K562 (cell line): ENCODE measurements around the gene PGGHG. TPM values are rescaled to one million over a fixed set of nuclear protein-coding genes. Genes with fewer than 3 reads are reported as not detected.

Experiments
- CBFA2T3 ChIP-seq: fragments of 450-650 bp; IDR thresholded peaks from 2 replicates; pipeline ENCODE4 v1.6.1; 2017
- CBFB ChIP-seq: sonication (generic); formaldehyde crosslinking; IDR thresholded peaks from 2 replicates; pipeline ENCODE4 v1.4.0; 2020; ENCODE audit warnings: mild to moderate bottlenecking, missing genetic modification reagents
- KLF6 ChIP-seq: fragments of 250-450 bp; sonication (Bioruptor Pico); IDR thresholded peaks from 2 replicates; pipeline ENCODE4 v1.4.0; 2020; ENCODE audit warnings: mild to moderate bottlenecking, moderate library complexity, borderline replicate concordance
- MIER1 ChIP-seq: fragments of 450-650 bp; IDR thresholded peaks from 2 replicates; pipeline ENCODE4 v1.6.1; 2016; ENCODE audit warnings: antibody characterized with exemption, mild to moderate bottlenecking, low read depth
- NCOA1 ChIP-seq: fragments of 450-650 bp; IDR thresholded peaks from 2 replicates; pipeline ENCODE4 v1.6.1; 2016; ENCODE audit warnings: low read depth
- PCBP2 ChIP-seq: fragments of 200-400 bp; formaldehyde crosslinking; IDR thresholded peaks from 2 replicates; pipeline ENCODE4 v1.6.1; 2018; ENCODE audit warnings: low read length, low read depth, mild to moderate bottlenecking, moderate library complexity; ENCODE audit not compliant: poor library complexity, severe bottlenecking
- PHF8 ChIP-seq: fragments of 200-600 bp; sonication (generic); IDR thresholded peaks from 2 replicates; pipeline ENCODE4 v1.6.1; 2012; ENCODE audit warnings: mixed run types, mild to moderate bottlenecking, inconsistent platforms, low read length, moderate library complexity, borderline replicate concordance
- PYGO2 ChIP-seq: fragments of 450-650 bp; IDR thresholded peaks from 2 replicates; pipeline ENCODE4 v1.6.1; 2016; ENCODE audit warnings: mild to moderate bottlenecking, missing genetic modification characterization, moderate library complexity, missing compliant biosample characterization
- RFX5 ChIP-seq: IDR thresholded peaks from 2 replicates; pipeline ENCODE4 v1.6.1; 2011; ENCODE audit warnings: low read depth, mild to moderate bottlenecking, improper control_type of control experiment, low read length
- SMAD3 ChIP-seq: fragments of 450-650 bp; formaldehyde crosslinking; conservative IDR thresholded peaks from 2 replicates; pipeline ENCODE4 v1.4.0; 2020; ENCODE audit warnings: mild to moderate bottlenecking
- SOX6 ChIP-seq: fragments of 450-650 bp; IDR thresholded peaks from 2 replicates; pipeline ENCODE4 v1.6.1; 2014; ENCODE audit warnings: mild to moderate bottlenecking
- SRSF1 ChIP-seq: fragments of 200-400 bp; formaldehyde crosslinking; IDR thresholded peaks from 2 replicates; pipeline ENCODE4 v1.6.1; 2017; ENCODE audit warnings: mild to moderate bottlenecking, low read depth, low read length, moderate library complexity
- SUPT5H ChIP-seq: fragments of 450-650 bp; IDR thresholded peaks from 2 replicates; pipeline ENCODE4 v1.6.1; 2016
- ZBTB7A ChIP-seq: IDR thresholded peaks from 2 replicates; pipeline ENCODE4 v1.6.1; 2011; ENCODE audit warnings: low read depth, mild to moderate bottlenecking, low read length, moderate library complexity, borderline replicate concordance; ENCODE audit not compliant: control insufficient read depth
- ZNF217 ChIP-seq: sonication (generic); formaldehyde crosslinking; IDR thresholded peaks from 2 replicates; pipeline ENCODE4 v1.8.0; 2022; ENCODE audit warnings: mild to moderate bottlenecking, missing genetic modification reagents
- ZNF239 ChIP-seq: fragments of 250-450 bp; sonication (Bioruptor Pico); IDR thresholded peaks from 2 replicates; pipeline ENCODE4 v1.4.0; 2020; ENCODE audit warnings: mild to moderate bottlenecking
- ZNF444 ChIP-seq: fragments of 250-450 bp; sonication (Bioruptor Pico); IDR thresholded peaks from 2 replicates; pipeline ENCODE4 v1.4.0; 2020; ENCODE audit warnings: mild to moderate bottlenecking, moderate library complexity
- ZSCAN29 ChIP-seq: fragments of 450-650 bp; IDR thresholded peaks from 2 replicates; pipeline ENCODE4 v1.6.1; 2017
- polyA plus RNA-seq, 8 experiments: library from polyadenylated mRNA; depleted of rRNA in 4 of 8; stranded (reverse) in 5 of 8; unstranded in 3 of 8; fragments of >200 nt; fragmentation: Nextera tagmentation in 2 of 8; fragmentation: Illumina TruSeq in 1 of 8; extraction: Ambion mirVana in 2 of 8; extraction: Trizol in 1 of 8; gene quantifications; 2 replicates each; pipeline versions ENCODE4 v1.2.1 to v1.2.3, GENCODE V29; 2011 to 2014; ENCODE audit warnings: inconsistent platforms in 1 of 8, missing spikeins in 1 of 8
- total RNA-seq, 7 experiments: library from RNA; depleted of rRNA in 6 of 7; stranded (reverse); fragments of >200 nt in 6 of 7; fragmentation: Illumina TruSeq in 2 of 7; extraction: Trizol in 2 of 7; gene quantifications; 2 replicates each; pipeline versions ENCODE4 v1.2.1 to v1.2.3, GENCODE V29; 2011 to 2021; ENCODE audit warnings: low replicate concordance in 1 of 7
- TF ChIP-seq, protein P1 (sequence below): fragments of 250-450 bp; sonication (Bioruptor Pico); IDR thresholded peaks from 2 replicates; pipeline ENCODE4 v1.5.0; 2021
- TF ChIP-seq, protein P2 (sequence below): fragments of 450-650 bp; formaldehyde crosslinking; IDR thresholded peaks from 2 replicates; pipeline ENCODE4 v1.4.0; 2020; ENCODE audit warnings: mild to moderate bottlenecking, moderate library complexity
- TF ChIP-seq, protein P3 (sequence below): fragments of 250-450 bp; sonication (Bioruptor Pico); IDR thresholded peaks from 2 replicates; pipeline ENCODE4 v1.5.0; 2020; ENCODE audit warnings: mild to moderate bottlenecking
- TF ChIP-seq, protein P4 (sequence below): sonication (generic); formaldehyde crosslinking; IDR thresholded peaks from 2 replicates; pipeline ENCODE4 v1.8.1; 2022; ENCODE audit warnings: missing genetic modification reagents
- TF ChIP-seq, protein P5 (sequence below): fragments of 450-650 bp; conservative IDR thresholded peaks from 2 replicates; pipeline ENCODE4 v1.6.1; 2016; ENCODE audit warnings: missing genetic modification characterization, low read depth, mild to moderate bottlenecking, control low read depth, missing compliant biosample characterization

Gene PGGHG
- total and polyA plus RNA-seq, 9 of the 15 experiments (the other 6 are each of a cell fraction or from before 2014, with no cell fraction given): 0.38 to 85.1 (median 18.1) TPM

DNA sequence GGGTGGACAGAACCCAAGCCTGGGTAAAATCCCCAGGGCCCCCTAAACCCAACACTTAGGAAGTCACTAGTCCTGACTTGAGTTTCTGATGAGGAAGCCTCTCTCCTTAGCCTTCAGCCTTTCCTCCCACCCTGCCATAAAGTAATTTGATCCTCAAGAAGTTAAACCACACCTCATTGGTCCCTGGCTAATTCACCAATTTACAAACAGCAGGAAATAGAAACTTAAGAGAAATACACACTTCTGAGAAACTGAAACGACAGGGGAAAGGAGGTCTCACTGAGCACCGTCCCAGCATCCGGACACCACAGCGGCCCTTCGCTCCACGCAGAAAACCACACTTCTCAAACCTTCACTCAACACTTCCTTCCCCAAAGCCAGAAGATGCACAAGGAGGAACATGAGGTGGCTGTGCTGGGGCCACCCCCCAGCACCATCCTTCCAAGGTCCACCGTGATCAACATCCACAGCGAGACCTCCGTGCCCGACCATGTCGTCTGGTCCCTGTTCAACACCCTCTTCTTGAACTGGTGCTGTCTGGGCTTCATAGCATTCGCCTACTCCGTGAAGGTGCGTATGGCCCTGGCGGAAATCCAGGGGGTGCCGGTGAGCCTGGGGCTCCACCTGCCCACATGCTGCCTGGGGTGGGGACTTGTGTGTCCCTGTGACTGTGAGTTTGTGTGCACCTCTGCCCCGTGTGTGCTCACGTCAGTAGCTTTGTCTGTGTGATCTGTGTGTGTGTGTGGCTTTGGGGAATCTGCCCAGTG is 25.0 kb downstream of the PGGHG start, which contains the start of gene IFITM1 (continued):
- TF ChIP-seq, protein P1, sequence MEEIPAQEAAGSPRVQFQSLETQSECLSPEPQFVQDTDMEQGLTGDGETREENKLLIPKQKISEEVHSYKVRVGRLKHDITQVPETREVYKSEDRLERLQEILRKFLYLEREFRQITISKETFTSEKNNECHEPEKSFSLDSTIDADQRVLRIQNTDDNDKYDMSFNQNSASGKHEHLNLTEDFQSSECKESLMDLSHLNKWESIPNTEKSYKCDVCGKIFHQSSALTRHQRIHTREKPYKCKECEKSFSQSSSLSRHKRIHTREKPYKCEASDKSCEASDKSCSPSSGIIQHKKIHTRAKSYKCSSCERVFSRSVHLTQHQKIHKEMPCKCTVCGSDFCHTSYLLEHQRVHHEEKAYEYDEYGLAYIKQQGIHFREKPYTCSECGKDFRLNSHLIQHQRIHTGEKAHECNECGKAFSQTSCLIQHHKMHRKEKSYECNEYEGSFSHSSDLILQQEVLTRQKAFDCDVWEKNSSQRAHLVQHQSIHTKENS (CRISPR knock-in tag): no peak
- no peak for TF ChIP-seq PYGO2 (tag)
- TF ChIP-seq RFX5: no peak
- no peak for TF ChIP-seq ZNF239
- TF ChIP-seq, protein P2, sequence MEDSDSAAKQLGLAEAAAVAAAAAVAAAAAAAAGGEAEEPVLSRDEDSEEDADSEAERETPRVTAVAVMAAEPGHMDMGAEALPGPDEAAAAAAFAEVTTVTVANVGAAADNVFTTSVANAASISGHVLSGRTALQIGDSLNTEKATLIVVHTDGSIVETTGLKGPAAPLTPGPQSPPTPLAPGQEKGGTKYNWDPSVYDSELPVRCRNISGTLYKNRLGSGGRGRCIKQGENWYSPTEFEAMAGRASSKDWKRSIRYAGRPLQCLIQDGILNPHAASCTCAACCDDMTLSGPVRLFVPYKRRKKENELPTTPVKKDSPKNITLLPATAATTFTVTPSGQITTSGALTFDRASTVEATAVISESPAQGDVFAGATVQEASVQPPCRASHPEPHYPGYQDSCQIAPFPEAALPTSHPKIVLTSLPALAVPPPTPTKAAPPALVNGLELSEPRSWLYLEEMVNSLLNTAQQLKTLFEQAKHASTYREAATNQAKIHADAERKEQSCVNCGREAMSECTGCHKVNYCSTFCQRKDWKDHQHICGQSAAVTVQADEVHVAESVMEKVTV (CRISPR knock-in tag): no peak
- no peak for TF ChIP-seq CBFA2T3
- TF ChIP-seq SOX6: no peak; the same call in 1 of the 2 replicates
- peak; percentile 51; the same call in 1 of the 2 replicates for TF ChIP-seq PHF8
- TF ChIP-seq, protein P3, sequence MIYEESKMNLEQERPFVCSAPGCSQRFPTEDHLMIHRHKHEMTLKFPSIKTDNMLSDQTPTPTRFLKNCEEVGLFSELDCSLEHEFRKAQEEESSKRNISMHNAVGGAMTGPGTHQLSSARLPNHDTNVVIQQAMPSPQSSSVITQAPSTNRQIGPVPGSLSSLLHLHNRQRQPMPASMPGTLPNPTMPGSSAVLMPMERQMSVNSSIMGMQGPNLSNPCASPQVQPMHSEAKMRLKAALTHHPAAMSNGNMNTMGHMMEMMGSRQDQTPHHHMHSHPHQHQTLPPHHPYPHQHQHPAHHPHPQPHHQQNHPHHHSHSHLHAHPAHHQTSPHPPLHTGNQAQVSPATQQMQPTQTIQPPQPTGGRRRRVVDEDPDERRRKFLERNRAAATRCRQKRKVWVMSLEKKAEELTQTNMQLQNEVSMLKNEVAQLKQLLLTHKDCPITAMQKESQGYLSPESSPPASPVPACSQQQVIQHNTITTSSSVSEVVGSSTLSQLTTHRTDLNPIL: no peak
- no peak for TF ChIP-seq SMAD3 (CRISPR knock-in tag)
- TF ChIP-seq CBFB (CRISPR knock-in tag): 0 out of 2 replicates have a peak, but pooled peaks have one; percentile 51
- TF ChIP-seq MIER1: no peak
- peak; percentile 96 for TF ChIP-seq SUPT5H
- peak; percentile 35; the same call in 1 of the 2 replicates for TF ChIP-seq NCOA1
- TF ChIP-seq SRSF1: no peak
- TF ChIP-seq ZSCAN29: no peak
- no peak for TF ChIP-seq ZNF444 (CRISPR knock-in tag)
- TF ChIP-seq, protein P4, sequence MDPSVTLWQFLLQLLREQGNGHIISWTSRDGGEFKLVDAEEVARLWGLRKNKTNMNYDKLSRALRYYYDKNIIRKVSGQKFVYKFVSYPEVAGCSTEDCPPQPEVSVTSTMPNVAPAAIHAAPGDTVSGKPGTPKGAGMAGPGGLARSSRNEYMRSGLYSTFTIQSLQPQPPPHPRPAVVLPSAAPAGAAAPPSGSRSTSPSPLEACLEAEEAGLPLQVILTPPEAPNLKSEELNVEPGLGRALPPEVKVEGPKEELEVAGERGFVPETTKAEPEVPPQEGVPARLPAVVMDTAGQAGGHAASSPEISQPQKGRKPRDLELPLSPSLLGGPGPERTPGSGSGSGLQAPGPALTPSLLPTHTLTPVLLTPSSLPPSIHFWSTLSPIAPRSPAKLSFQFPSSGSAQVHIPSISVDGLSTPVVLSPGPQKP (CRISPR knock-in tag): no peak
- no peak for TF ChIP-seq ZNF217 (CRISPR knock-in tag)
- no peak for TF ChIP-seq PCBP2
- TF ChIP-seq KLF6 (CRISPR knock-in tag): no peak
- TF ChIP-seq, protein P5, sequence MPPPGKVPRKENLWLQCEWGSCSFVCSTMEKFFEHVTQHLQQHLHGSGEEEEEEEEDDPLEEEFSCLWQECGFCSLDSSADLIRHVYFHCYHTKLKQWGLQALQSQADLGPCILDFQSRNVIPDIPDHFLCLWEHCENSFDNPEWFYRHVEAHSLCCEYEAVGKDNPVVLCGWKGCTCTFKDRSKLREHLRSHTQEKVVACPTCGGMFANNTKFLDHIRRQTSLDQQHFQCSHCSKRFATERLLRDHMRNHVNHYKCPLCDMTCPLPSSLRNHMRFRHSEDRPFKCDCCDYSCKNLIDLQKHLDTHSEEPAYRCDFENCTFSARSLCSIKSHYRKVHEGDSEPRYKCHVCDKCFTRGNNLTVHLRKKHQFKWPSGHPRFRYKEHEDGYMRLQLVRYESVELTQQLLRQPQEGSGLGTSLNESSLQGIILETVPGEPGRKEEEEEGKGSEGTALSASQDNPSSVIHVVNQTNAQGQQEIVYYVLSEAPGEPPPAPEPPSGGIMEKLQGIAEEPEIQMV (tag): no peak
- TF ChIP-seq ZBTB7A: no peak
